Measurements from ENCODE around the gene CIC. TPM values are rescaled to one million over a fixed set of nuclear protein-coding genes. Genes with fewer than 3 reads are reported as not detected.

CIC gene
- total and polyA plus RNA-seq, 9 of the 15 experiments (the other 6 are each of a cell fraction or from before 2014, with no cell fraction given): 0.07 to 44.7 (median 8.6) TPM

- TF ChIP-seq USF2 (CRISPR knock-in tag; IDR thresholded peaks at IDR 0.05): no peak
- TF ChIP-seq FOXO4 (CRISPR knock-in tag; IDR thresholded peaks at IDR 0.05): no peak
Measured at GRCh38 chr19:42333018-42333417, 64.0 kb downstream of the CIC start (continued).

GRCh38 chr19:42333975-42334696, 65.1 kb downstream of the CIC start:
- CTCF ChIA-PET (ENCODE audit: low intra/inter-chr PET ratio): no interaction called here

More at GRCh38 chr19:42333975-42334696, 65.1 kb downstream of the CIC start:
- WGBS (ENCODE audit: insufficient coverage, low coverage, missing lambda C conversion rate): 64% methylated on average over 18 of the region's 21 CpGs
- no peak overlapping the region for H3K4me3 ChIP-seq
- no peak for DNase-seq (ENCODE audit: extremely low read depth in 1 of 4, low spot score in 3 of 4)
- no TSS peak for BruUV-seq (replicated peaks)
- no peaks in the 10 kb centered on the region; the same call in 1 of the 2 replicates for H4K20me1 ChIP-seq (replicated peaks; ENCODE audit: control insufficient read depth, insufficient read depth, low read length)
- peaks cover 15% of the 10 kb centered on the region; the same call in 2 of the 3 replicates for H3K36me3 ChIP-seq (ENCODE audit: control insufficient read depth, insufficient read depth, low read length)
- peaks cover 3% of the 10 kb centered on the region for H3K9me1 ChIP-seq (ENCODE audit: control insufficient read depth, insufficient read depth, low read length)
- no peak overlapping the region for H3K9ac ChIP-seq (ENCODE audit: insufficient read depth in 1 of 2, low read depth in 2 of 2, low read length in 2 of 2)
- ATAC-seq: no peak
- in situ Hi-C loops (cut with MboI) (no loop called here), intact Hi-C loops (cut with micrococcal nuclease) (no loop called here)
- no peak for FAIRE-seq
- H3K9me3 ChIP-seq (replicated peaks; ENCODE audit: control insufficient read depth, insufficient read depth, low read depth, low read length): no peaks in the 10 kb centered on the region
- no peak overlapping the region for H3K27ac ChIP-seq (ENCODE audit: extremely low read depth, low read depth, low read length)
- H3K4me2 ChIP-seq (ENCODE audit: insufficient read depth, low read length): no peak overlapping the region
- H2AFZ ChIP-seq (ENCODE audit: low read depth, low read length): no peak overlapping the region
- H3K79me2 ChIP-seq (ENCODE audit: control insufficient read depth, insufficient read depth, low read length): no peaks in the 10 kb centered on the region
- H3K27me3 ChIP-seq (ENCODE audit: control insufficient read depth in 2 of 2, insufficient read depth in 2 of 2, low read length in 2 of 2): no peaks in the 10 kb centered on the region
- TF ChIP-seq NFIC (IDR thresholded peaks at IDR 0.05) (peak; percentile 45), HNRNPL (IDR thresholded peaks at IDR 0.05; ENCODE audit: low read depth, low read length) (0 out of 2 replicates have a peak, but pooled peaks have one; percentile 23), CEBPZ (IDR thresholded peaks at IDR 0.05; ENCODE audit: borderline replicate concordance, low read depth, low read length) (no peak), RFX5 (IDR thresholded peaks at IDR 0.05; ENCODE audit: low read depth, low read length) (no peak)
- POLR2A ChIA-PET: no interaction called here
- peaks cover 0 to 17% of the 10 kb centered on the region in 2 experiments; a peak in 3 of 5 replicates for H3K4me1 ChIP-seq (replicated peaks in 1 of 2; ENCODE audit: control insufficient read depth in 2 of 2, insufficient read depth in 2 of 2, low read length in 2 of 2)
